Sigmoid colon (tissue), 7 donors: Measurements from ENCODE around the gene RNF215. TPM values are rescaled to one million over a fixed set of nuclear protein-coding genes. Genes with fewer than 3 reads are reported as not detected.

Experiments used
- DNase-seq: peaks from one replicate; pipeline ENCODE4 v3.0.0-alpha.2; 2019
- H3K27ac ChIP-seq, 4 donors: fragments of 200-600 bp; sonication (generic); one replicate each; pipeline ENCODE4 v1.5.1; 2016 to 2019; ENCODE audit warnings: mild to moderate bottlenecking in 1 of 4
- H3K27me3 ChIP-seq, 3 donors: fragments of 200-600 bp; sonication (generic); one replicate each; pipeline ENCODE4 v1.5.1; 2019; ENCODE audit warnings: mild to moderate bottlenecking in 1 of 3
- H3K36me3 ChIP-seq, 4 donors: fragments of 200-600 bp; sonication (generic); one replicate each; pipeline ENCODE4 v1.5.1; 2016 to 2019
- H3K4me1 ChIP-seq, 4 donors: fragments of 200-600 bp; sonication (generic); one replicate each; pipeline ENCODE4 v1.5.1; 2017 to 2019
- H3K4me3 ChIP-seq, 4 donors: fragments of 200-600 bp; sonication (generic); one replicate each; pipeline ENCODE4 v1.5.1; 2017 to 2019; ENCODE audit warnings: mild to moderate bottlenecking in 2 of 4, moderate library complexity in 1 of 4
- H3K9me3 ChIP-seq, 4 donors: fragments of 200-600 bp in 3 of 4; sonication (generic) in 3 of 4; one replicate each; pipeline versions ENCODE4 v1.5.1 to v1.6.1; 2013 to 2019
- CTCF ChIP-seq, 4 experiments: fragments of 450-650 bp in 3 of 4; fragments of 200-600 bp in 1 of 4; IDR thresholded peaks; one replicate each; pipeline ENCODE4 v1.5.1; 2016 to 2019; ENCODE audit warnings: antibody characterized with exemption in 4 of 4, mild to moderate bottlenecking in 3 of 4, moderate library complexity in 2 of 4
- EP300 ChIP-seq, 4 donors: sonication (generic); formaldehyde crosslinking; IDR thresholded peaks; one replicate each; pipeline ENCODE4 v1.6.1; 2017; ENCODE audit warnings: antibody characterized with exemption in 4 of 4
- POLR2A ChIP-seq, 2 donors: fragments of 450-650 bp; IDR thresholded peaks; one replicate each; pipeline ENCODE4 v1.6.1; 2016; ENCODE audit warnings: antibody characterized with exemption in 2 of 2, mild to moderate bottlenecking in 2 of 2, moderate library complexity in 2 of 2
- POLR2AphosphoS5 ChIP-seq, 4 donors: sonication (generic); formaldehyde crosslinking; IDR thresholded peaks; one replicate each; pipeline ENCODE4 v1.6.1; 2017; ENCODE audit warnings: antibody characterized with exemption in 4 of 4
- WGBS, 2 donors: extraction: QIAGEN DNeasy Blood & Tissue Kit; methylation state at CpG; one replicate each; pipeline ENCODE4 v1.1.7; 2013; 5-methylcytosine and 5-hydroxymethylcytosine counted together
- intact Hi-C: fragments of 100-400 bp; cut with DNase I; formaldehyde crosslinking; loops from one replicate; pipeline ENCODE4 v1.15.1; 2023
- polyA plus RNA-seq, 3 donors: library from polyadenylated mRNA; stranded (reverse); fragments of 200-250 nt; gene quantifications; one replicate each; pipeline ENCODE4 v1.2.3, GENCODE V29; 2013
- total RNA-seq, 4 donors: library from RNA; depleted of rRNA; stranded (reverse); fragments of >200 nt; gene quantifications; one replicate each; pipeline ENCODE4 v1.1.0, GENCODE V29; 2016
- donor health status: healthy with polysubstance abuse.
- donor health status: Bipolar disorder and iron deficiency.
- donor health status: healthy.

The RNF215 gene
- total and polyA plus RNA-seq, 7 donors = 0.92 to 21.6 (median 12.2) TPM

GRCh38 chr22:30424534-30425326 is 37.5 kb upstream of the RNF215 start:
- H3K4me1 ChIP-seq = peaks cover 0 to 58% (median 49%) of the 10 kb centered on the region in 4 donors
- intact Hi-C loops = loop anchor here (2.0 to 10.0 kb wide), 5 partner anchors 28 to 1157 kb away; partner anchors contain the start of genes EWSR1, RHBDD3, RNF215 and SEC14L2
- TF ChIP-seq POLR2A (IDR thresholded peaks at IDR 0.05) = no peak
- no peak for TF ChIP-seq CTCF (IDR thresholded peaks at IDR 0.05)
- no peak for TF ChIP-seq POLR2AphosphoS5 (IDR thresholded peaks at IDR 0.05)
- TF ChIP-seq EP300 (IDR thresholded peaks at IDR 0.05) = no peak
- H3K9me3 ChIP-seq = no peaks in the 10 kb centered on the region
- H3K4me3 ChIP-seq = peak overlapping the region; percentile 55 to 72 (median 63)
- DNase-seq = no peak
- H3K27me3 ChIP-seq = no peaks in the 10 kb centered on the region
- WGBS, 2 donors = 28 to 48% methylated on average over 20 of the region's 20 CpGs
- peaks cover 0 to 16% (median 3%) of the 10 kb centered on the region in 4 donors for H3K36me3 ChIP-seq
- peak overlapping the region; percentile 91 to 97 (median 94) for H3K27ac ChIP-seq

GRCh38 chr22:30423959-30424533 is 36.8 kb upstream of the RNF215 start:
- DNase-seq = peak; percentile 100
- H3K27me3 ChIP-seq = no peaks in the 10 kb centered on the region
- peak overlapping the region; percentile 91 to 97 (median 94) for H3K27ac ChIP-seq
- 1 to 2% methylated on average over 31 of the region's 31 CpGs for WGBS, 2 donors
- peak; percentile 70 to 93 (median 80) for TF ChIP-seq POLR2AphosphoS5 (IDR thresholded peaks at IDR 0.05)
- no peak for TF ChIP-seq EP300 (IDR thresholded peaks at IDR 0.05)
- no peak for TF ChIP-seq CTCF (IDR thresholded peaks at IDR 0.05)
- peaks cover 0 to 58% (median 49%) of the 10 kb centered on the region in 4 donors for H3K4me1 ChIP-seq
- no peaks in the 10 kb centered on the region for H3K9me3 ChIP-seq
- peak overlapping the region; percentile 55 to 72 (median 63) for H3K4me3 ChIP-seq
- intact Hi-C loops = loop anchor here (2.0 to 10.0 kb wide), 4 partner anchors 27 to 1157 kb away; partner anchors contain the start of genes EWSR1, RHBDD3, RNF215 and SEC14L2
- H3K36me3 ChIP-seq = peaks cover 0 to 23% (median 3%) of the 10 kb centered on the region in 4 donors

GRCh38 chr22:30423301-30423958 is 36.2 kb upstream of the RNF215 start:
- DNase-seq = peak; percentile 83
- Histone ChIP-seq H3K4me3 (peak overlapping the region; percentile 55 to 72 (median 63)), H3K36me3 (peaks cover 0 to 29% (median 7%) of the 10 kb centered on the region in 4 donors), H3K27ac (peak overlapping the region; percentile 91 to 97 (median 94)), H3K9me3 (no peaks in the 10 kb centered on the region), H3K4me1 (peaks cover 0 to 58% (median 49%) of the 10 kb centered on the region in 4 donors), H3K27me3 (no peaks in the 10 kb centered on the region)
- WGBS, 2 donors = 0 to 1% methylated on average over 45 of the region's 45 CpGs
- intact Hi-C loops = loop anchor here (5.0 to 10.0 kb wide), 3 partner anchors 36 to 1156 kb away; partner anchors contain the start of genes EWSR1, RHBDD3, RNF215 and TCN2
- TF ChIP-seq POLR2A (IDR thresholded peaks at IDR 0.05) = peak; percentile 93
- TF ChIP-seq POLR2AphosphoS5 (IDR thresholded peaks at IDR 0.05) = peak in 3 of 4 donors; percentile 89 to 98 (median 98)
- TF ChIP-seq EP300 (IDR thresholded peaks at IDR 0.05) = no peak
- TF ChIP-seq CTCF (IDR thresholded peaks at IDR 0.05) = no peak

- Histone ChIP-seq H3K27ac (peak overlapping the region; percentile 91 to 97 (median 94)), H3K4me3 (peak overlapping the region; percentile 55 to 72 (median 63)), H3K4me1 (peaks cover 0 to 58% (median 49%) of the 10 kb centered on the region in 4 donors), H3K36me3 (peaks cover 7 to 37% (median 14%) of the 10 kb centered on the region in 4 donors), H3K27me3 (no peaks in the 10 kb centered on the region), H3K9me3 (no peaks in the 10 kb centered on the region)
- DNase-seq = peak; percentile 90
- intact Hi-C loops = loop anchor here (5.0 to 10.0 kb wide), 3 partner anchors 35 to 1155 kb away; partner anchors contain the start of genes EWSR1, RHBDD3, RNF215 and TCN2
- 28 to 41% methylated on average over 18 of the region's 18 CpGs for WGBS, 2 donors
- no peak for TF ChIP-seq POLR2A (IDR thresholded peaks at IDR 0.05)
- TF ChIP-seq POLR2AphosphoS5 (IDR thresholded peaks at IDR 0.05) = peak in 3 of 4 donors; percentile 51 to 68 (median 62)
Observed at GRCh38 chr22:30422481-30423300, 35.5 kb upstream of the RNF215 start.
